ENCODE measurements around the gene GTF2IRD1. TPM values are rescaled to one million over a fixed set of nuclear protein-coding genes. Genes with fewer than 3 reads are reported as not detected.

Gene GTF2IRD1
- total and polyA plus RNA-seq, 9 of the 15 experiments (the other 6 are each of a cell fraction or from before 2014, with no cell fraction given) = 9.1 to 30.2 (median 14.0) TPM

DNA sequence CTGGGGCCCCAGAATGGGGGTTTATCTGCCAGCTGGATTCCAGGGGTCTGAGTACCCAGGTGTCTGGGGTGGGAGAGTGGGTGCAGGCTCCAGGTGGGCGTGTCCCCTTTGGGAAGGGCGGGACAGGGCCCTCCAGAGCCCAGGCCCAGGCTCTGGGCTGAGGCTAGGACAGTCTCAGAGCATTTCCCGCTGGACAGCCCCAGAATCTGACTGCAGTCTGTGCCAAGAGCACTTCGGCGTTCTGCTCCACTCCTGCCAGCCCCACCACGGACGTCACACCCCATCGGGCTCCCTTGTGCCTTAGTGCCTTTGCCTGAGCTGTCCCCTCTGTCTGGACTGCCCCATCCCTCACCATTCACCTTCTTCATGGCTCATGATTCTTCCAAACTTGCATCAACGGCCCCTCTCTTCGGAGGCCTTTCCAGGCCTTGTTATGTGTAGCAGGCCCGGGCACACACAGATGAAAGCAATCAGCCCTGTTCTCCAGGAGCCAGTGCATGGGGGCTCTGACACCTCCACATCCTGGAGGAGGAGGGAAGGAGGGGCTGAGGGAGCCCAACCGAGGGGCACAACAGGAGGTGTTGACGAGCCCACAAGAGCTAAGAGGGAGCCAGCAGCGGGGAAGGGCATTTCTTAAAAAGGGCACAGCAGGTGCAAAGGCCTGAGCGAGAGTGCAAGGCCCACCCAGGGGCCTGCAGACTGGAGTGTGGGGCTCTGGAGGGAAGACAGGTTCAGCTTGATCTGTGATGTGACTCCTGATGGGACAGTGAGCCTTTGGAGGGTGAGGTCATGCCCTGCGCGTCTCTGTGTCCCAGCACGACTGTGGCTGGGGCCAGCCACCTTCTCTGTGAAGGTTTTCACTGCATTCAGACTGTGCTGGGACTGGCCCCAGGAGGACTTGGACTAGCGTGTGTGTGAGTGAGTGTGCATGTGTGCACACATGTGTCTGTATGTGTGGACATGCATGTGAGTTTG lies 41.7 kb downstream of the GTF2IRD1 start:
- Histone ChIP-seq H2AFZ (ENCODE audit: low read depth, low read length) (no peak overlapping the region), H3K4me2 (ENCODE audit: insufficient read depth, low read length) (no peak overlapping the region), H3K9me1 (ENCODE audit: control insufficient read depth, insufficient read depth, low read length) (no peaks in the 10 kb centered on the region), H3K9me3 (replicated peaks; ENCODE audit: control insufficient read depth, insufficient read depth, low read depth, low read length) (no peaks in the 10 kb centered on the region), H3K27ac (ENCODE audit: extremely low read depth, low read depth, low read length) (no peak overlapping the region), H3K4me3 (no peak overlapping the region), H3K9ac (ENCODE audit: insufficient read depth in 1 of 2, low read depth in 2 of 2, low read length in 2 of 2) (peak overlapping the region in 1 of 2 experiments; percentile 37; a peak in 1 of 4 replicates), H3K27me3 (ENCODE audit: control insufficient read depth in 2 of 2, insufficient read depth in 2 of 2, low read length in 2 of 2) (no peaks in the 10 kb centered on the region), H4K20me1 (replicated peaks; ENCODE audit: control insufficient read depth, insufficient read depth, low read length) (peaks cover 7% of the 10 kb centered on the region; the same call in 1 of the 2 replicates), H3K4me1 (replicated peaks in 1 of 2; ENCODE audit: control insufficient read depth in 2 of 2, insufficient read depth in 2 of 2, low read length in 2 of 2) (peaks cover 0 to 12% of the 10 kb centered on the region in 2 experiments; a peak in 2 of 5 replicates), H3K79me2 (ENCODE audit: control insufficient read depth, insufficient read depth, low read length) (no peaks in the 10 kb centered on the region), H3K36me3 (ENCODE audit: control insufficient read depth, insufficient read depth, low read length) (peaks cover 2% of the 10 kb centered on the region; the same call in 1 of the 3 replicates)
- WGBS (ENCODE audit: insufficient coverage, low coverage, missing lambda C conversion rate) = 76% methylated on average over 19 of the region's 19 CpGs
- TF ChIP-seq ZNF561 (CRISPR knock-in tag; conservative IDR thresholded peaks at IDR 0.05) = no peak
- TF ChIP-seq SRSF1 (IDR thresholded peaks at IDR 0.05; ENCODE audit: low read depth, low read length) = no peak
- TF ChIP-seq PTTG1 (tag; IDR thresholded peaks at IDR 0.05; ENCODE audit: low read depth) = no peak
- TF ChIP-seq RAD51 (IDR thresholded peaks at IDR 0.05; ENCODE audit: borderline replicate concordance, low read depth) = no peak
- TF ChIP-seq SRSF7 (optimal IDR thresholded peaks at IDR 0.05; ENCODE audit: low read depth, low read length) = no peak
- TF ChIP-seq, protein P1, sequence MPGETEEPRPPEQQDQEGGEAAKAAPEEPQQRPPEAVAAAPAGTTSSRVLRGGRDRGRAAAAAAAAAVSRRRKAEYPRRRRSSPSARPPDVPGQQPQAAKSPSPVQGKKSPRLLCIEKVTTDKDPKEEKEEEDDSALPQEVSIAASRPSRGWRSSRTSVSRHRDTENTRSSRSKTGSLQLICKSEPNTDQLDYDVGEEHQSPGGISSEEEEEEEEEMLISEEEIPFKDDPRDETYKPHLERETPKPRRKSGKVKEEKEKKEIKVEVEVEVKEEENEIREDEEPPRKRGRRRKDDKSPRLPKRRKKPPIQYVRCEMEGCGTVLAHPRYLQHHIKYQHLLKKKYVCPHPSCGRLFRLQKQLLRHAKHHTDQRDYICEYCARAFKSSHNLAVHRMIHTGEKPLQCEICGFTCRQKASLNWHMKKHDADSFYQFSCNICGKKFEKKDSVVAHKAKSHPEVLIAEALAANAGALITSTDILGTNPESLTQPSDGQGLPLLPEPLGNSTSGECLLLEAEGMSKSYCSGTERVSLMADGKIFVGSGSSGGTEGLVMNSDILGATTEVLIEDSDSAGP (CRISPR knock-in tag; IDR thresholded peaks at IDR 0.05) = no peak
- no peak for TF ChIP-seq MCM3 (IDR thresholded peaks at IDR 0.05)
- no peak for TF ChIP-seq XRCC3 (IDR thresholded peaks at IDR 0.05)
- ATAC-seq = no peak
- FAIRE-seq = no peak
- CTCF ChIA-PET (ENCODE audit: low intra/inter-chr PET ratio) = no interaction called here
- BruUV-seq (replicated peaks) = no TSS peak
- POLR2A ChIA-PET = no interaction called here
- in situ Hi-C loops (cut with MboI) = no loop called here
- DNase-seq (ENCODE audit: extremely low read depth in 1 of 4, low spot score in 3 of 4) = no peak
- intact Hi-C loops (cut with micrococcal nuclease) = no loop called here
